SW 1271 (cell line): ENCODE measurements around the gene ZDHHC13.

Experiments
- DNase-seq, 2 experiments: peaks; one replicate each; lab custom pipeline; 2025; lab: John Stamatoyannopoulos, UW

Gene ZDHHC13

GRCh38 chr11:19116971-19117759, at the start of gene ZDHHC13:
TSS of gene ZDHHC13 (plus strand) at chr11:19117168. CDS start at chr11:19117250, 82 bp downstream.
- peak; percentile 71 to 86 for DNase-seq

GRCh38 chr11:19071255-19071654, 45.7 kb upstream of the ZDHHC13 start:
- DNase-seq = peak; percentile 39 to 85

GRCh38 chr11:19072464-19072863, 44.5 kb upstream of the ZDHHC13 start:
- DNase-seq = no peak

- no peak for DNase-seq
Observed at GRCh38 chr11:19073454-19074415, 43.2 kb upstream of the ZDHHC13 start.

- no peak for DNase-seq
Observed at GRCh38 chr11:19075636-19076035, 41.3 kb upstream of the ZDHHC13 start.

GRCh38 chr11:19076744-19077589, 40.0 kb upstream of the ZDHHC13 start:
- DNase-seq = peak in 1 of 2 experiments; percentile 5

- DNase-seq = no peak
Observed at GRCh38 chr11:19077965-19078364, 39.0 kb upstream of the ZDHHC13 start.

- DNase-seq = no peak
Observed at GRCh38 chr11:19079643-19080440, 37.1 kb upstream of the ZDHHC13 start.

GRCh38 chr11:19080579-19080993, 36.4 kb upstream of the ZDHHC13 start:
- DNase-seq = no peak

GRCh38 chr11:19083166-19083565, 33.8 kb upstream of the ZDHHC13 start:
- DNase-seq = no peak

GRCh38 chr11:19084661-19085315, 32.2 kb upstream of the ZDHHC13 start:
- no peak for DNase-seq

GRCh38 chr11:19087658-19088057, 29.3 kb upstream of the ZDHHC13 start:
- no peak for DNase-seq

- DNase-seq = no peak
Observed at GRCh38 chr11:19088791-19089190, 28.2 kb upstream of the ZDHHC13 start.

- no peak for DNase-seq
Observed at GRCh38 chr11:19089421-19089820, 27.5 kb upstream of the ZDHHC13 start.

- no peak for DNase-seq
Observed at GRCh38 chr11:19091366-19091765, 25.6 kb upstream of the ZDHHC13 start.

- DNase-seq = no peak
Observed at GRCh38 chr11:19092342-19092741, 24.6 kb upstream of the ZDHHC13 start.

- DNase-seq = no peak
Observed at GRCh38 chr11:19092850-19093249, 24.1 kb upstream of the ZDHHC13 start.

- DNase-seq = no peak
Observed at GRCh38 chr11:19093976-19094375, 23.0 kb upstream of the ZDHHC13 start.

- DNase-seq = no peak
Observed at GRCh38 chr11:19094859-19095258, 22.1 kb upstream of the ZDHHC13 start.

GRCh38 chr11:19099093-19099492, 17.9 kb upstream of the ZDHHC13 start:
- DNase-seq = no peak
